T1000 (cell line): ENCODE data around the gene ZC3H7A.

ENCODE experiments used
- DNase-seq: peaks from one replicate; lab custom pipeline; 2025; ENCODE audit warnings: mixed read lengths; lab: John Stamatoyannopoulos, UW

The ZC3H7A gene

GRCh38 chr16:11779074-11779473, 18.0 kb downstream of the ZC3H7A start:
- DNase-seq: no peak

- DNase-seq: no peak
These were observed 22.9 kb downstream of the ZC3H7A start for GRCh38 chr16:11774065-11774626.

GRCh38 chr16:11768849-11769248, 28.2 kb downstream of the ZC3H7A start:
- DNase-seq: no peak

GRCh38 chr16:11762431-11762830, 34.6 kb downstream of the ZC3H7A start:
- no peak for DNase-seq

- DNase-seq: no peak
These were observed 37.1 kb downstream of the ZC3H7A start for GRCh38 chr16:11759997-11760396.

- no peak for DNase-seq
These were observed 37.8 kb downstream of the ZC3H7A start for GRCh38 chr16:11759163-11759834.

- no peak for DNase-seq
These were observed 39.1 kb downstream of the ZC3H7A start for GRCh38 chr16:11757671-11758545.

- no peak for DNase-seq
These were observed 40.8 kb downstream of the ZC3H7A start for GRCh38 chr16:11756248-11756647.

- no peak for DNase-seq
These were observed 41.9 kb downstream of the ZC3H7A start for GRCh38 chr16:11755022-11755760.

GRCh38 chr16:11752856-11753255, 44.2 kb downstream of the ZC3H7A start:
- DNase-seq: no peak

GRCh38 chr16:11750056-11750455, 47.0 kb downstream of the ZC3H7A start:
- no peak for DNase-seq

GRCh38 chr16:11748404-11749254, 48.4 kb downstream of the ZC3H7A start:
- DNase-seq: no peak

- no peak for DNase-seq
These were observed 49.1 kb downstream of the ZC3H7A start for GRCh38 chr16:11747949-11748403.

GRCh38 chr16:11744075-11744470, 53.0 kb downstream of the ZC3H7A start:
- no peak for DNase-seq

- DNase-seq: no peak
These were observed 53.6 kb downstream of the ZC3H7A start for GRCh38 chr16:11743308-11744074.

GRCh38 chr16:11742536-11743307, 54.3 kb downstream of the ZC3H7A start, which contains the start of gene TXNDC11:
Gene TXNDC11 (minus strand): TSS chr16:11742857. CDS start chr16:11742730, 127 bp downstream.
- DNase-seq: peak; percentile 99

- DNase-seq: no peak
These were observed 54.9 kb downstream of the ZC3H7A start for GRCh38 chr16:11742093-11742535.

GRCh38 chr16:11740567-11740966, 56.5 kb downstream of the ZC3H7A start:
- no peak for DNase-seq

- DNase-seq: no peak
These were observed 58.1 kb downstream of the ZC3H7A start for GRCh38 chr16:11738742-11739544.
